Measurements from ENCODE around the gene RBMS3.

DNA sequence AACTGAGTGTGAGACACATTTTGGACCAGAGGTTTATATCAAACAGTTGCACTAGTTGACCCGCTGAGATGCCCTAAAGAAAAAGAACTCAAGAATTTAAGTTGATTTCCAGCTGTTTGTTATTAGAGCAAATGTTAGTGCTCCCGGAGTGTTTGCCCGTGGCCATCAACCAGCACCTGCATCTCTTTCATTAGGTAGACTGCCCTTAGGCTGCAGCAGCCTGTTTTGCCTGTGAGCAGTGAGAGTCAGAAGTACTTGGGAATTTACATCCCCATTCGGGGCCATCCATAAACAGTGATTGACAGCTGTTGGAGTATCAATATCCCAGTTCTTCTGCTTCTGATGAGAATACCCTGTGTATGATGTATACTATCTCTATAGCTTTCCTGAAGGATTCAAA, 492.6 kb downstream of the RBMS3 start:
- no peak for TF ChIP-seq POLR2A (IDR thresholded peaks at IDR 0.05)
- TF ChIP-seq, protein P1, sequence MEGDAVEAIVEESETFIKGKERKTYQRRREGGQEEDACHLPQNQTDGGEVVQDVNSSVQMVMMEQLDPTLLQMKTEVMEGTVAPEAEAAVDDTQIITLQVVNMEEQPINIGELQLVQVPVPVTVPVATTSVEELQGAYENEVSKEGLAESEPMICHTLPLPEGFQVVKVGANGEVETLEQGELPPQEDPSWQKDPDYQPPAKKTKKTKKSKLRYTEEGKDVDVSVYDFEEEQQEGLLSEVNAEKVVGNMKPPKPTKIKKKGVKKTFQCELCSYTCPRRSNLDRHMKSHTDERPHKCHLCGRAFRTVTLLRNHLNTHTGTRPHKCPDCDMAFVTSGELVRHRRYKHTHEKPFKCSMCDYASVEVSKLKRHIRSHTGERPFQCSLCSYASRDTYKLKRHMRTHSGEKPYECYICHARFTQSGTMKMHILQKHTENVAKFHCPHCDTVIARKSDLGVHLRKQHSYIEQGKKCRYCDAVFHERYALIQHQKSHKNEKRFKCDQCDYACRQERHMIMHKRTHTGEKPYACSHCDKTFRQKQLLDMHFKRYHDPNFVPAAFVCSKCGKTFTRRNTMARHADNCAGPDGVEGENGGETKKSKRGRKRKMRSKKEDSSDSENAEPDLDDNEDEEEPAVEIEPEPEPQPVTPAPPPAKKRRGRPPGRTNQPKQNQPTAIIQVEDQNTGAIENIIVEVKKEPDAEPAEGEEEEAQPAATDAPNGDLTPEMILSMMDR (IDR thresholded peaks at IDR 0.05), result no peak

All from thyroid gland (tissue), 4 donors.